ENCODE results near the gene SLC34A1. TPM values are rescaled to one million over a fixed set of nuclear protein-coding genes. Genes with fewer than 3 reads are reported as not detected.

The SLC34A1 gene
- total RNA-seq, 4 donors from 2014 or later, result not detected

GRCh38 chr5:177355162-177355867 lies 28.9 kb upstream of the SLC34A1 start:
- Histone ChIP-seq H3K9me3 (no peaks in the 10 kb centered on the region), H3K36me3 (no peaks in the 10 kb centered on the region), H3K27me3 (no peaks in the 10 kb centered on the region), H3K4me3 (no peak overlapping the region), H3K27ac (no peak overlapping the region), H3K4me1 (peaks cover 5 to 6% of the 10 kb centered on the region in 2 donors)
- no peak for TF ChIP-seq POLR2A (IDR thresholded peaks at IDR 0.05)
- TF ChIP-seq CTCF (IDR thresholded peaks at IDR 0.05), result no peak
- intact Hi-C loops (cut with DNase I; ENCODE audit: low total_unique reads), result no loop called here
- DNase-seq, result no peak

GRCh38 chr5:177355868-177356168 lies 28.4 kb upstream of the SLC34A1 start:
- intact Hi-C loops (cut with DNase I; ENCODE audit: low total_unique reads), result no loop called here
- Histone ChIP-seq H3K27me3 (no peaks in the 10 kb centered on the region), H3K36me3 (no peaks in the 10 kb centered on the region), H3K4me3 (no peak overlapping the region), H3K27ac (no peak overlapping the region), H3K4me1 (peaks cover 0 to 6% of the 10 kb centered on the region in 2 donors), H3K9me3 (no peaks in the 10 kb centered on the region)
- DNase-seq, result no peak
- TF ChIP-seq POLR2A (IDR thresholded peaks at IDR 0.05), result no peak
- no peak for TF ChIP-seq CTCF (IDR thresholded peaks at IDR 0.05)

GRCh38 chr5:177356746-177357145 lies 27.5 kb upstream of the SLC34A1 start:
- Histone ChIP-seq H3K36me3 (no peaks in the 10 kb centered on the region), H3K9me3 (no peaks in the 10 kb centered on the region), H3K27ac (no peak overlapping the region), H3K4me3 (no peak overlapping the region), H3K27me3 (no peaks in the 10 kb centered on the region), H3K4me1 (peaks cover 0 to 6% of the 10 kb centered on the region in 2 donors)
- intact Hi-C loops (cut with DNase I; ENCODE audit: low total_unique reads), result no loop called here
- no peak for DNase-seq
- TF ChIP-seq CTCF (IDR thresholded peaks at IDR 0.05) (no peak), POLR2A (IDR thresholded peaks at IDR 0.05) (no peak)

- Histone ChIP-seq H3K4me1 (peaks cover 0 to 3% of the 10 kb centered on the region in 2 donors), H3K27ac (no peak overlapping the region), H3K27me3 (no peaks in the 10 kb centered on the region), H3K4me3 (no peak overlapping the region), H3K9me3 (no peaks in the 10 kb centered on the region), H3K36me3 (no peaks in the 10 kb centered on the region)
- intact Hi-C loops (cut with DNase I; ENCODE audit: low total_unique reads), result no loop called here
- no peak for DNase-seq
- TF ChIP-seq CTCF (IDR thresholded peaks at IDR 0.05) (no peak), POLR2A (IDR thresholded peaks at IDR 0.05) (no peak)
These were observed 27.1 kb upstream of the SLC34A1 start for GRCh38 chr5:177357146-177357458.

- Histone ChIP-seq H3K4me3 (peak within 1 kb of the TSS in 1 of 2 donors; percentile 9), H3K27ac (no peak within 1 kb of the TSS)
These were observed 26.5 kb upstream of the SLC34A1 start, which contains the start of gene RGS14 for GRCh38 chr5:177357459-177358351. TSS of gene RGS14 (plus strand) at chr5:177357924. CDS start at chr5:177358025, 101 bp downstream.

More at GRCh38 chr5:177357459-177358351, 26.5 kb upstream of the SLC34A1 start, which contains the start of gene RGS14:
- H3K9me3 ChIP-seq, result no peaks in the 10 kb centered on the region
- no peak for TF ChIP-seq POLR2A (IDR thresholded peaks at IDR 0.05)
- TF ChIP-seq CTCF (IDR thresholded peaks at IDR 0.05), result no peak
- H3K27me3 ChIP-seq, result no peaks in the 10 kb centered on the region
- H3K4me1 ChIP-seq, result no peaks in the 10 kb centered on the region
- no peaks in the 10 kb centered on the region for H3K36me3 ChIP-seq
- intact Hi-C loops (cut with DNase I; ENCODE audit: low total_unique reads), result no loop called here
- DNase-seq, result no peak

Data from uterus (tissue), 4 donors.